ENCODE results near the gene COPS6.

COPS6 gene

DNA sequence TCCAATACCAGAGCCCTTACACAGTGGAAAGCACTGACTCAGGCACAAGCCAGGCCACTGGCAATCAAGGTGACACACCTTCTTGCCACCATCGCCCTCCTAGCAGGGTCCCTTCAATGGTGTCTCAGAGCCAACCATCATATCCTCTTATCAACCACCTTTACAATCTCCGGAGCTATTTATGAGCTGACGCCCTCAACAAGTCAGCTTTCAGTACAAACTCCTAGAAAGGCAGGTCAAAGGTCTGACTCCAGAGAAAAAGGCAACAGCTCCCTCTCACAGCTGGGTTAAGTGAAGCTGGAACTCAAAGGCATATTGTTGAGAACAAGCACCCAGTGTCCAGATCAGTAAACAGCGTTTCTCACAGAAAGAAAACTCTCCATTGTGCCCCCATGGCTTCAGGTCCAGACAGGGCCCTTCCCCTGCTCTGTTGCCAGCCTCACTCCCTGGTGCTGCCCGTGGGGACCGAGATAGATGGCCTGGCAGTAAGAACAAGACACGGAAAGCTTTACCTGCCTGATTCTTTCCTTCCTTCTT is 9.7 kb upstream of the COPS6 start:
- Histone ChIP-seq H3K9me3 (ENCODE audit: control insufficient read depth, low read length) (peaks cover 3% of the 10 kb centered on the region), H2AFZ (ENCODE audit: low read depth, low read length) (no peak overlapping the region), H3K79me1 (replicated peaks; ENCODE audit: low read length, poor library complexity, severe bottlenecking) (peaks cover 9% of the 10 kb centered on the region), H3K36me3 (ENCODE audit: control insufficient read depth in 1 of 2, insufficient read depth in 2 of 2, low read depth in 1 of 2, low read length in 2 of 2) (peaks cover 45% of the 10 kb centered on the region in 2 experiments), H3K27me3 (ENCODE audit: control insufficient read depth in 1 of 2, insufficient read depth in 1 of 2, low read length in 2 of 2) (no peaks in the 10 kb centered on the region), H2BK120ac (ENCODE audit: low read depth, low read length) (no peak overlapping the region), H4K8ac (ENCODE audit: low read length) (peak overlapping the region; percentile 51), H2BK5ac (ENCODE audit: low read depth, low read length, poor library complexity, severe bottlenecking) (no peak overlapping the region), H3K14ac (ENCODE audit: low read length in 2 of 2) (no peak overlapping the region), H3K9ac (ENCODE audit: low read length) (peak overlapping the region; percentile 27), H3K4me2 (ENCODE audit: low read length, poor library complexity, severe bottlenecking) (no peak overlapping the region), H3K27ac (ENCODE audit: low read length, poor library complexity, severe bottlenecking) (no peak overlapping the region), H4K91ac (ENCODE audit: low read length) (peak overlapping the region; percentile 62), H2AK5ac (ENCODE audit: low read length, severe bottlenecking) (no peak overlapping the region), H2BK15ac (ENCODE audit: low read depth, poor library complexity, severe bottlenecking) (no peak overlapping the region), H3K18ac (ENCODE audit: low read depth in 1 of 2, low read length in 2 of 2) (no peak overlapping the region), H3K23ac (ENCODE audit: low read length in 2 of 2) (no peak overlapping the region), H3K4me1 (ENCODE audit: control insufficient read depth, insufficient read depth, low read depth, low read length) (peaks cover 14% of the 10 kb centered on the region), H3K4me3 (ENCODE audit: insufficient read depth in 1 of 2, low read depth in 1 of 2, low read length in 2 of 2) (no peak overlapping the region), H3K4ac (ENCODE audit: low read depth in 1 of 2, low read length in 2 of 2) (peak overlapping the region in 1 of 2 experiments; percentile 73), H2BK12ac (ENCODE audit: low read length in 2 of 2) (peak overlapping the region; percentile 21 to 72)
- WGBS = 87% methylated on average over 7 of the region's 7 CpGs
- no peak for DNase-seq

DNA sequence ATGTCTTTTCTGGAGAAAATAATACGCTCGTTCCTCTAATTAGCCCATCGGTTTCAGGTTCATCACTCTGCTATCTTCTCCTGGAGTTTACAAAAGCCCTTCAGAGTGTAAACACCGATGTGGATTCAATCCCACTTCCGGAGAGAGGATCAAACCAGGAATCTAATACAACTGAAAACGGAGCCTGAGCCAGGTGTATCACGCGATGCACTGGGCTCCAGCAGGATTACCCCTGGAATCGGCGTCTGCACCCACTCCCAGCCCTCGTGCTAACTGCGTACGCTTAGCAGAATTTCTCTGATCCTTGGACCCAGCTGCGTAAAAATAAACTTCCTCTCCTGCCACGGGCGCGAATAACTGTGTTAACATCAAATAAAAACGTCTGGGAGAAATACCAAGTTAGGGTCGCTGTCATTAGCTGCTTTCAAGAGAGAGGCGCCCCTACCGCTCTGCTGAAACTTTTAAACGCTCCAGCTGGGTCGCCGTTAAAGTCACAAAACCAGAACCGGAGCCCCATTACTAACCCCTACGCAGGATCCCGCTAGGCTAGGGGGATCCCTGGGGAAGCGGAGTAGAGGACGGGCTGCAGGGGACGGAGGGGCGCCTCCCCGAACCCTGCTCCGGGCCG is 7.7 kb upstream of the COPS6 start:
- Histone ChIP-seq H3K4me1 (ENCODE audit: control insufficient read depth, insufficient read depth, low read depth, low read length) (peaks cover 14% of the 10 kb centered on the region), H3K9me3 (ENCODE audit: control insufficient read depth, low read length) (no peaks in the 10 kb centered on the region), H3K27me3 (ENCODE audit: control insufficient read depth in 1 of 2, insufficient read depth in 1 of 2, low read length in 2 of 2) (no peaks in the 10 kb centered on the region), H2AFZ (ENCODE audit: low read depth, low read length) (no peak overlapping the region), H2BK12ac (ENCODE audit: low read length in 2 of 2) (peak overlapping the region in 1 of 2 experiments; percentile 18), H3K36me3 (ENCODE audit: control insufficient read depth in 1 of 2, insufficient read depth in 2 of 2, low read depth in 1 of 2, low read length in 2 of 2) (peaks cover 26% of the 10 kb centered on the region in 2 experiments), H2BK5ac (ENCODE audit: low read depth, low read length, poor library complexity, severe bottlenecking) (peak overlapping the region; percentile 73), H3K79me1 (replicated peaks; ENCODE audit: low read length, poor library complexity, severe bottlenecking) (peaks cover 1% of the 10 kb centered on the region), H2AK5ac (ENCODE audit: low read length, severe bottlenecking) (peak overlapping the region; percentile 92), H3K4me3 (ENCODE audit: insufficient read depth in 1 of 2, low read depth in 1 of 2, low read length in 2 of 2) (peak overlapping the region; percentile 84 to 87), H3K14ac (ENCODE audit: low read length in 2 of 2) (peak overlapping the region in 1 of 2 experiments; percentile 63), H2BK15ac (ENCODE audit: low read depth, poor library complexity, severe bottlenecking) (peak overlapping the region; percentile 68), H2BK120ac (ENCODE audit: low read depth, low read length) (peak overlapping the region; percentile 91), H3K9ac (ENCODE audit: low read length) (peak overlapping the region; percentile 97), H3K27ac (ENCODE audit: low read length, poor library complexity, severe bottlenecking) (peak overlapping the region; percentile 64), H3K23ac (ENCODE audit: low read length in 2 of 2) (peak overlapping the region in 1 of 2 experiments; percentile 48), H4K8ac (ENCODE audit: low read length) (peak overlapping the region; percentile 98), H4K91ac (ENCODE audit: low read length) (peak overlapping the region; percentile 91), H3K18ac (ENCODE audit: low read depth in 1 of 2, low read length in 2 of 2) (peak overlapping the region; percentile 96), H3K4me2 (ENCODE audit: low read length, poor library complexity, severe bottlenecking) (peak overlapping the region; percentile 81), H3K4ac (ENCODE audit: low read depth in 1 of 2, low read length in 2 of 2) (peak overlapping the region; percentile 97 to 99)
- WGBS = 1% methylated on average over 29 of the region's 34 CpGs
- peak; percentile 42 for DNase-seq

DNA sequence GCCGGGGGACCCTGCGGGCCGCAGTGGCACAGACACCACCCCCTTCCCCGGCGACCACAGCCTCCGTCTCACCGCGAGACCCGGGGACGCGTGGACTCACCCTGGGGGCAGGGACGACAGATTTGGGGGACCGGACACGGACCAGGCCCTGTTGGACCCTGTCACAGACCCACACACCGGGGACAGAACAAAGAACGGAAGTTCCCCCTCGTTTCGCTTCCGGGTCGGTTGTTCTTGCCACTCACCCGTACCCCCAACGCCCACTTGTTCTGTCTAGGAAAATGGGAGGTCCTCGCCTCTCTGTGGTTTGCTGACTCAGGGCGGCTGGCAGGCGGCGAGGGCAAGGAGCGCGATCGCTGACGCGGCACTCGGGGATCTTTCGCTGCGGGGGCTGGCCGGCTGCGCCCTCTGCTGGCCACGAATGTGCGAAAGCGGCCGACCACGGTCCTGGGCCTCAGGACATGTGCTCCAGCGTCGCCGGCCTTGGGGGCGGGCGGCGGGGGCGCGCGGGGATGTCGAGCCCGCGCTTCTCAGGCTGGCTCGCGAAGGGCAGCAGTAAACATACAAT is 7.2 kb upstream of the COPS6 start, which contains the start of gene ZNF3:
Gene ZNF3 (minus strand): TSS at position 189 of the 568 bp plus-strand sequence. CDS start 4,366 bp downstream, outside the sequence.
- H2AK5ac ChIP-seq (ENCODE audit: low read length, severe bottlenecking) = peak within 1 kb of the TSS; percentile 92
- WGBS = under 1% methylated on average over 55 of the region's 55 CpGs
- peak within 1 kb of the TSS; percentile 97 to 99 for H3K4ac ChIP-seq (ENCODE audit: low read depth in 1 of 2, low read length in 2 of 2)

DNA sequence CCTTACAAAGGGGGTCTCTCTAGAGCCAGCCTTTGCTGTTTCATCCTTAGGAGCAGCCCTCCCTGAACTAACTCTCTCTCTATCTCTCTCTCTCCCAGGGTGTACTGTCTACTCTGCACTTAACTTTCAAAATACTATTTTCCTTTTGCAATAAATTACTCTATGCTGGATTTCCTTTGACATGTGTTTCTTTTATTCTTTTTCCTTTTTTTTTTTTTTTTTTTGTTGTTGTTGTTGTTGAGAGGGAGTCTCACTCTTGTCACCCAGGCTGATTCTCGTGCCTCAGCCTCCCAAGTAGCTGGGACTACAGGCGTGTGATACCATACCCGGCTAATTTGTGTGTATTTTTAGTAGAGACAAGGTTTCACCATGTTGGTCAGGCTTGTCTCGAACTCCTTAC is 5.8 kb upstream of the COPS6 start:
- H3K14ac ChIP-seq (ENCODE audit: low read length in 2 of 2) = no peak overlapping the region
- H3K9ac ChIP-seq (ENCODE audit: low read length) = peak overlapping the region; percentile 97
- H3K36me3 ChIP-seq (ENCODE audit: control insufficient read depth in 1 of 2, insufficient read depth in 2 of 2, low read depth in 1 of 2, low read length in 2 of 2) = peaks cover 13 to 14% of the 10 kb centered on the region in 2 experiments
- no peak overlapping the region for H3K18ac ChIP-seq (ENCODE audit: low read depth in 1 of 2, low read length in 2 of 2)
- H3K4ac ChIP-seq (ENCODE audit: low read depth in 1 of 2, low read length in 2 of 2) = peak overlapping the region in 1 of 2 experiments; percentile 86
- 91% methylated on average over 4 of the region's 4 CpGs for WGBS
- no peak overlapping the region for H2BK5ac ChIP-seq (ENCODE audit: low read depth, low read length, poor library complexity, severe bottlenecking)
- H2BK12ac ChIP-seq (ENCODE audit: low read length in 2 of 2) = no peak overlapping the region
- H2AK5ac ChIP-seq (ENCODE audit: low read length, severe bottlenecking) = no peak overlapping the region
- no peaks in the 10 kb centered on the region for H3K9me3 ChIP-seq (ENCODE audit: control insufficient read depth, low read length)
- peaks cover 1% of the 10 kb centered on the region for H3K79me1 ChIP-seq (replicated peaks; ENCODE audit: low read length, poor library complexity, severe bottlenecking)
- H2BK120ac ChIP-seq (ENCODE audit: low read depth, low read length) = peak overlapping the region; percentile 42
- H3K4me2 ChIP-seq (ENCODE audit: low read length, poor library complexity, severe bottlenecking) = no peak overlapping the region
- H2AFZ ChIP-seq (ENCODE audit: low read depth, low read length) = no peak overlapping the region
- DNase-seq = no peak
- no peak overlapping the region for H3K23ac ChIP-seq (ENCODE audit: low read length in 2 of 2)
- no peak overlapping the region for H3K27ac ChIP-seq (ENCODE audit: low read length, poor library complexity, severe bottlenecking)
- no peak overlapping the region for H4K8ac ChIP-seq (ENCODE audit: low read length)
- H3K4me3 ChIP-seq (ENCODE audit: insufficient read depth in 1 of 2, low read depth in 1 of 2, low read length in 2 of 2) = peak overlapping the region in 1 of 2 experiments; percentile 18
- no peaks in the 10 kb centered on the region for H3K27me3 ChIP-seq (ENCODE audit: control insufficient read depth in 1 of 2, insufficient read depth in 1 of 2, low read length in 2 of 2)
- H3K4me1 ChIP-seq (ENCODE audit: control insufficient read depth, insufficient read depth, low read depth, low read length) = peaks cover 14% of the 10 kb centered on the region
- no peak overlapping the region for H2BK15ac ChIP-seq (ENCODE audit: low read depth, poor library complexity, severe bottlenecking)
- no peak overlapping the region for H4K91ac ChIP-seq (ENCODE audit: low read length)

More for the DNA sequence above, 7.2 kb upstream of the COPS6 start, which contains the start of gene ZNF3:
- Histone ChIP-seq H4K91ac (ENCODE audit: low read length) (peak within 1 kb of the TSS; percentile 91), H2BK120ac (ENCODE audit: low read depth, low read length) (peak within 1 kb of the TSS; percentile 91), H3K4me2 (ENCODE audit: low read length, poor library complexity, severe bottlenecking) (peak within 1 kb of the TSS; percentile 81), H3K36me3 (ENCODE audit: control insufficient read depth in 1 of 2, insufficient read depth in 2 of 2, low read depth in 1 of 2, low read length in 2 of 2) (peaks cover 21% of the 10 kb centered on the region in 2 experiments), H2BK12ac (ENCODE audit: low read length in 2 of 2) (peak within 1 kb of the TSS; percentile 40 to 87), H3K27ac (ENCODE audit: low read length, poor library complexity, severe bottlenecking) (peak within 1 kb of the TSS; percentile 64), H2BK15ac (ENCODE audit: low read depth, poor library complexity, severe bottlenecking) (peak within 1 kb of the TSS; percentile 68), H3K79me1 (replicated peaks; ENCODE audit: low read length, poor library complexity, severe bottlenecking) (peaks cover 1% of the 10 kb centered on the region), H2AFZ (ENCODE audit: low read depth, low read length) (no peak within 1 kb of the TSS), H2BK5ac (ENCODE audit: low read depth, low read length, poor library complexity, severe bottlenecking) (peak within 1 kb of the TSS; percentile 73), H3K27me3 (ENCODE audit: control insufficient read depth in 1 of 2, insufficient read depth in 1 of 2, low read length in 2 of 2) (no peaks in the 10 kb centered on the region), H3K23ac (ENCODE audit: low read length in 2 of 2) (peak within 1 kb of the TSS in 1 of 2 experiments; percentile 83), H3K14ac (ENCODE audit: low read length in 2 of 2) (peak within 1 kb of the TSS in 1 of 2 experiments; percentile 63), H4K8ac (ENCODE audit: low read length) (peak within 1 kb of the TSS; percentile 98), H3K4me1 (ENCODE audit: control insufficient read depth, insufficient read depth, low read depth, low read length) (peaks cover 14% of the 10 kb centered on the region), H3K9me3 (ENCODE audit: control insufficient read depth, low read length) (no peaks in the 10 kb centered on the region), H3K18ac (ENCODE audit: low read depth in 1 of 2, low read length in 2 of 2) (peak within 1 kb of the TSS; percentile 96), H3K4me3 (ENCODE audit: insufficient read depth in 1 of 2, low read depth in 1 of 2, low read length in 2 of 2) (peak within 1 kb of the TSS; percentile 84 to 87), H3K9ac (ENCODE audit: low read length) (peak within 1 kb of the TSS; percentile 97)
- DNase-seq = peak; percentile 99
